Measurements from ENCODE around the gene TREM1. TPM values are rescaled to one million over a fixed set of nuclear protein-coding genes. Genes with fewer than 3 reads are reported as not detected.

TREM1 gene
- total RNA-seq, 1 donor from 2014 or later, result not detected

Other genes starting within 250 kb of the TREM1 start
- gene UNC5CL, start 247.5 kb downstream of the TREM1 start, total RNA-seq, result 1.2 and 1.3 TPM in 2 replicates
- gene TSPO2, start 244.2 kb downstream of the TREM1 start, total RNA-seq, result not detected in 2 replicates
- gene APOBEC2, start 233.5 kb downstream of the TREM1 start, total RNA-seq, result not detected in 2 replicates
- gene OARD1, start 214.3 kb downstream of the TREM1 start, total RNA-seq, result 23.0 and 27.2 TPM in 2 replicates
- 33.7 TPM in 2 replicates for gene NFYA, start 213.7 kb downstream of the TREM1 start, total RNA-seq
- gene TREML1, start 132.3 kb downstream of the TREM1 start, total RNA-seq, result not detected in 2 replicates
- gene TREM2, start 123.6 kb downstream of the TREM1 start, total RNA-seq, result not detected in 2 replicates
- 24.8 and 26.8 TPM in 2 replicates for gene TREML2, start 85.5 kb downstream of the TREM1 start, total RNA-seq
- gene TREML4, start 58.3 kb downstream of the TREM1 start, total RNA-seq, result not detected in 2 replicates
- gene NCR2, start 48.9 kb upstream of the TREM1 start, total RNA-seq, result not detected in 2 replicates